Mononuclear cell (primary cell): ENCODE data around the gene UBE2M. TPM values are rescaled to one million over a fixed set of nuclear protein-coding genes. Genes with fewer than 3 reads are reported as not detected.

Experiments
- H3K27me3 ChIP-seq: 2 replicates; pipeline ENCODE4 v1.6.0; 2011; ENCODE audit warnings: low read length, control low read depth; ENCODE audit not compliant: insufficient read depth
- H3K4me1 ChIP-seq: 2 replicates; pipeline ENCODE4 v1.5.1; 2011; ENCODE audit warnings: mild to moderate bottlenecking, low read length, control low read depth; ENCODE audit not compliant: insufficient read depth
- H3K4me3 ChIP-seq: 2 replicates; pipeline ENCODE4 v1.5.1; 2011; ENCODE audit warnings: mild to moderate bottlenecking, low read length, moderate library complexity
- H3K9me3 ChIP-seq: 2 replicates; pipeline ENCODE4 v1.5.1; 2011; ENCODE audit warnings: low read depth, mild to moderate bottlenecking, control low read depth, low read length
- total RNA-seq: library from RNA; depleted of rRNA; stranded (reverse); fragments of >200 nt; gene quantifications from one replicate; pipeline ENCODE4 v1.2.3, GENCODE V29; 2012

Gene UBE2M
- total RNA-seq, 1 donor = 22.5 TPM

DNA sequence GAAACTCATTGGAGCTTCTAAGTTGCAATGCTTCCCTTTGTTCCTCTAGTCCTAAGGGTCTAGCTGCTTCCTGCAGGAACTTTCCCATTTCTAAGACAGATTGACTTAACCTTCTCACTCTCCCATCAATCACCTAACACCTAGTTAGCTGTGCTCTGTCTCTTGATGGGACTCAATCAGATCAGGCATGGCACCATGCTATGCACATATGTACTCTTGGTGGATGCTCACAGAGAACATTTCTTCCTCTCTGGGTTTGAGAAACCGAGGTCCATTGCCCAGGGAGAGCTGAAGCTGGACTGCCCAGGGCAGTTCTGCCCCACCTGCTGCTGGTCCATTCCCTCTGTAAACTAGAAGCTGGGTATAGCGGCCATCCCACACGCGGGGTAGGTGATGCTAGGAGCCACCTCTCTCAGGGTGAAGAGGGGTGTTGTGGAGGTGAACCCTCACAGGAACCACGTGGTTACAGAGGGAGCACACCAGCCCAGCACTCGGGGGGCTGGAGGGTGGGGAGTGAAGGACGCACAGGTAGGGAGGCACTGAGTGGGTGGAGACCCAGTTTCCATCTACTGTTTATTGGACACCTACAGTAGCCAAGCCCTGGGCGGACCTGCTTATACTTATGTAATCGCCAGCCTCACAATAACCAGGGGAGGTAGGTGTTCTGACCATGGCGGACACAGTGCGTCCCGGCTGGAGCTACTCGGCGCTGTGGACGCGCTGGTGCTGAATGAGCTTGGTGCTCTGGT lies 3.1 kb upstream of the UBE2M start:
- peaks cover 16% of the 10 kb centered on the region for H3K27me3 ChIP-seq
- H3K4me1 ChIP-seq = peaks cover 50% of the 10 kb centered on the region
- H3K9me3 ChIP-seq = no peaks in the 10 kb centered on the region
- H3K4me3 ChIP-seq = no peak overlapping the region

DNA sequence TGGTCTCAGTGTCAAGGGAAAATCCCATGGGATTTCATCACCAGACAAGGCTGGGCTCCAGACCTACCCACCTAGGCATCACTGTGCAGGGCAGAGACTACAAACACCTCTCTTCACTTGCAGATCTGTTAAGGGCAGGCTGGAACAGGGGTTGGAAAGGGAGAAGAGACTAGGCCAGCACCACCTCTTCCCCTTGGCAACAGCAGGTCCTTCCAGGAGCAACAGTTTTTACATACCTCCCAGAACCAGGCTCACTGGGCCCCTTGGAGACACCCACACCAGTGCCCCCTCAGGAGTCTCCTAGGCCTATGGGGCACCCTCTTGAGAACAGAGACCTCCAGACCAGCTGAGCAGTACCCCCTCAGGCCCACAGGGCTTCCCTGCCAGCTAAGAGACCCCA lies 2.5 kb upstream of the UBE2M start:
- Histone ChIP-seq H3K4me3 (no peak overlapping the region), H3K4me1 (peaks cover 55% of the 10 kb centered on the region), H3K27me3 (peaks cover 16% of the 10 kb centered on the region), H3K9me3 (no peaks in the 10 kb centered on the region)

GRCh38 chr19:58560007-58560887 lies 1.8 kb upstream of the UBE2M start:
- Histone ChIP-seq H3K4me3 (no peak overlapping the region), H3K4me1 (peaks cover 60% of the 10 kb centered on the region), H3K9me3 (no peaks in the 10 kb centered on the region), H3K27me3 (peaks cover 16% of the 10 kb centered on the region)

GRCh38 chr19:58559275-58560006 lies 1.0 kb upstream of the UBE2M start:
- H3K27me3 ChIP-seq = peaks cover 16% of the 10 kb centered on the region
- H3K4me3 ChIP-seq = peak overlapping the region; percentile 67
- H3K9me3 ChIP-seq = no peaks in the 10 kb centered on the region
- peaks cover 66% of the 10 kb centered on the region for H3K4me1 ChIP-seq

DNA sequence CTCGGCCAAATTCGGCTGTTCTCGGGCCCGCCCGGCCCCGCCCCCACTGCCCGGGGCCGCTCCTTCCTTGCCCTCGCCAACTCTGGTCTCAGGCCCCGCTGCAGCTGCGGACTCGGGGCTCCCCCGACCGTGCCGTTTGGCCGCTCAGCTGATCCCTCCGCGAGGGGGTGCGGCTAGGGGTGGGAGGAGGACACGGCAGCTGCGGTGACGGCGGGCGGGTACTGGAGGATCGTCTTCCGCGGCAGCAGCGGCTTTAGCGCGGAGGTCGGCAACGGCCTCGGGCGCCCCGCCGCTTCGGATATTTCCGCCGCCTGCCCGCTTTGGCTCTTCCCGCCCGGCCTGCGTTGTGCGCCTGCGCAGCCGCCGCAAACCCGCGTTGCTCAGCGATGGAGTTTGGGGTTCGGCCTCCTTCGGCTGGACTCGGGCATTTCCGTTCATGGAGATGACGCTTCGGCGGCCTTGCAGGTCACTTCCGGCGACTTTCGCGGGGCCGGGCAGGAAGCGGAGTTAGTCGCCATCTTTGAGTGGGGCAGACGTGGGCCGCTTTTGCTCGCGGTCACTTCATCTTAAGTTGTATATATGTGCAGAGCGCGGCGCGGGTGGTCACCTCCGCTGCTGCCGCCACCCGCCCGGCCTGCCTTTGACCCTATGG lies 338 bp upstream of the UBE2M start:
- Histone ChIP-seq H3K27me3 (peaks cover 11% of the 10 kb centered on the region), H3K4me3 (peak overlapping the region; percentile 67), H3K9me3 (no peaks in the 10 kb centered on the region), H3K4me1 (peaks cover 73% of the 10 kb centered on the region)

- H3K4me1 ChIP-seq = peaks cover 65% of the 10 kb centered on the region
- peak overlapping the region; percentile 67 for H3K4me3 ChIP-seq
- H3K27me3 ChIP-seq = peaks cover 3% of the 10 kb centered on the region
- no peaks in the 10 kb centered on the region for H3K9me3 ChIP-seq
Observed at GRCh38 chr19:58557221-58558065, 968 bp downstream of the UBE2M start.

DNA sequence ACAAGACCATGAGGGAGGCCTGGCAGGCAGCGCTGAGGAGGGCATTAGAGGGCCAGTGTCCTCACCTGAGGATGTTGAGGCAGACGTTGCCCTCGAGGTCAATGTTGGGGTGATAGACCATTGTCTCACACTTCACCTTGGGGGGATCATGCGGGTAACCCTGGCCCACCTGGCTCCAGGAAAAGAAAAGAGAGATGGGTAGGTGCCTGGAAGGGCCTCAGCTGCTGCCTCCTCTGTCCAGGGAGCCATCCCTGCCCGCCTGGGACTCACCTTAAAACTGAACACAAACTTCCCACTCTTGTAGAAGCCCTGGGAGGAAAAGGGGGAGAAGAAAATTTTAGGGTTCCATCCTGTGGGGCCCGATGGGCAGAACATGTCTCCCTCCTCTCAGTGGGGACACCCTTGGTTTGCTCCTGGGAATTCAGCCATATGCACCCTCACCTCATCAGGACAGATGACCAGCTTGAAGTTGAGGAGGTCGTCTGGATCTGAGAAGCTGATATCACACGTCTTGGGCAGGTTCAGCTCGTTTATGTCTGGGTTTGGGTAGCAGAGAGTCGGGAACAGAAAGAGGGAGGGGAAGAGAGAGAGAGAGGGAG lies 1.7 kb downstream of the UBE2M start:
- Histone ChIP-seq H3K4me1 (peaks cover 58% of the 10 kb centered on the region), H3K4me3 (no peak overlapping the region), H3K27me3 (no peaks in the 10 kb centered on the region), H3K9me3 (no peaks in the 10 kb centered on the region)

- H3K27me3 ChIP-seq = no peaks in the 10 kb centered on the region
- H3K4me1 ChIP-seq = peaks cover 54% of the 10 kb centered on the region
- no peak overlapping the region for H3K4me3 ChIP-seq
- H3K9me3 ChIP-seq = no peaks in the 10 kb centered on the region
Observed at GRCh38 chr19:58555920-58556621, 2.3 kb downstream of the UBE2M start.

- Histone ChIP-seq H3K4me3 (peak overlapping the region; percentile 92), H3K27me3 (no peaks in the 10 kb centered on the region), H3K9me3 (no peaks in the 10 kb centered on the region), H3K4me1 (peaks cover 54% of the 10 kb centered on the region)
Observed at GRCh38 chr19:58555369-58555885, 3.0 kb downstream of the UBE2M start.

DNA sequence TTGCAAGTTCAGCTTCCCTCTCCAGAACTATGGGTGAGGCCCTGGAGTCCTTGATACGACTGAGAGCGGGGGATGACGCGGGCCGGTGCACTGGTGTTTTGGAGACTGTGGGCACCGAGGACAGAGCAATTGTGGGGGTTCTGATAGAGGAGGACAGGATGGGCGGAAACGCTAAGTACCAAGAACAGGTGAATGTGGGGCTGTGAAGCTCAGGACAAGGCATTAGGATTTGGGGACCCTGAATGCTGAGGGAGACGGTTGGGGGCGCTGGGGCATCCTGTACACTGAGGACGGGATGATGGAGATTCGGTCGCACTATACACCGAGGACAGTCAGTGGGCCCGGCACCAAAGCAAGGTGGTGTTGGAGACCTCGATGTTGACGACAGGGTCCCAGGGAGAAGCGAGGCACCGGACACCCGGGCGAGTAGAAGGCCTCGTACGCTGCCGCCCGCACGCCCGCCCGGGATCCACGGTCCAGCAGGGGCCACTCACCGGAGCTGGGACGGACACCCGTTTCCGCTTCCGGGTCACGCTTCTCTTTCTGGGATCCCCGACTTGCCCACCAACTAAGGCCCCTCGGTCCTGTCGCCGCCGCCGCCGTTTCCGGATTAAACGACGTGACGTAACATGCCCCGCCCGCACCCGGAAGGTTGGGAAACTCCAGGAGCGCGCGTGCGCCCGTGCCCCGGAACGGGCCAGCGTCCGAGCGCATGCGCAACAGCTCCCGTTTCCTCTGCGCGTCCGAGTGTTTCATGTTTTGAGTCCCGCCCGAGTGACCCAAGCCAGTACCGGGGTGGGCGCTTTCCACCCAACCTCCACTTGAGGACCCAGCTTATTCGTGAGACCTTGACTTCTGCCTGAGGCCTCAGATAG lies 3.7 kb downstream of the UBE2M start, which contains the start of gene CHMP2A:
Gene CHMP2A, minus strand, starts transcription at position 612 of the 875 bp plus-strand sequence. CDS start 893 bp downstream, outside the sequence.
- Histone ChIP-seq H3K27me3 (no peaks in the 10 kb centered on the region), H3K4me3 (peak within 1 kb of the TSS; percentile 92), H3K9me3 (no peaks in the 10 kb centered on the region), H3K4me1 (peaks cover 49% of the 10 kb centered on the region)

DNA sequence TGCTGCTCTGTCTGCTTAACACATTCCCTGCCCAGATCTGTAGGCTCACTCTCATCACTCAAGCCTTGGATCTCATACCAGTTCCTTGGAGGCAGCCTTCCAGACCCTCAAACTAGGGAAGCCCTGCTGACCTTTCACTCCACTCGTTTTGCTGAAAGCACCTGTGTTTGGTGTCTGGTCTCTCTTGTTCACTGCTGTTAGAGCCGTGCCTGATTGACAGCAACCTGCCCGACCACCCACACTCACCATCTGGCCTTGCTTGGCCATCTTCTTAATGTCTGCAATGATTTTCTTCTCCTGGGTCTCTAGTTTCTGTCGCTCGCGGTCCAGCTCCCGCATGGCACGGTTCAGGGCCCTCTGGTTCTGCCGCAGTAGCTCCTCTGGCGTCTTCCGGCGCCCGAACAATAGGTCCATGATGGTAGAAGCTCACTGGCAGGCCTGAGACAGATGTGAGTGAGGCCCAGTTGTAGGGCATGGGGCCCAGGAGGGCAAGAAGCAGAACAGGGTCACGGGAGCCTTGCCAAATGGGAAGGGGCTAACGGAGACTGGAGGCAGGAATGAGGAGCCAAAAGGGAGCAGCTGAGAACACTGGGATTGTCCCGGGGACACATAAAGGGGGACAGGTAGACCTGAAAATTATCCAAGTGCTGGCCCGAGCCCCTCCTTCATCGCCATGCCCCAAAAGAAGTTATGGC lies 4.5 kb downstream of the UBE2M start:
- no peaks in the 10 kb centered on the region for H3K9me3 ChIP-seq
- H3K27me3 ChIP-seq = no peaks in the 10 kb centered on the region
- H3K4me1 ChIP-seq = peaks cover 42% of the 10 kb centered on the region
- H3K4me3 ChIP-seq = peak overlapping the region; percentile 92

DNA sequence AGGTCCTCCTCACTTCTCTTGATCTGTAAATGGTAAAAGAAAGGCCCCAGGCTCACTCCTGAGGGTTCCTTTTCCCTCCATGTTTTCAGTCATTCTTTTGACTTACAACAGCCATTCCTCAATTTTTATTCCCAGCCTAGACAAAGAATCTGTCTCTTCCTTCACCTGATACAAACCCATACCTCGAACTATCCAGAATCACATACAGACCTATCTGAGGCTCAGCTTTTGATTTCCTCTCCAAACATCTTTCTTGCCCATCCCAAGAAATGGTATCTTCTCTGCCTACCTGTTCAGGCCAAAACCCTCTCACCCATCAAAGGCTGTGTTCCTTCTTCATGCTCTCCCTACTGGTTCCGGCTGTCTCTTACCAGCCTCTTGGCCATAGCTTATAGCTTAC lies 5.8 kb downstream of the UBE2M start:
- H3K9me3 ChIP-seq = no peaks in the 10 kb centered on the region
- no peak overlapping the region for H3K4me3 ChIP-seq
- H3K27me3 ChIP-seq = no peaks in the 10 kb centered on the region
- H3K4me1 ChIP-seq = peaks cover 39% of the 10 kb centered on the region
